Inflammatory macrophage (primary cell): ENCODE measurements around the gene MDP1.

ENCODE experiments used
- DNase-seq, 2 donors: peaks; one replicate each; pipeline ENCODE4 v3.0.0-alpha.2; 2020 to 2022

The MDP1 gene

DNA sequence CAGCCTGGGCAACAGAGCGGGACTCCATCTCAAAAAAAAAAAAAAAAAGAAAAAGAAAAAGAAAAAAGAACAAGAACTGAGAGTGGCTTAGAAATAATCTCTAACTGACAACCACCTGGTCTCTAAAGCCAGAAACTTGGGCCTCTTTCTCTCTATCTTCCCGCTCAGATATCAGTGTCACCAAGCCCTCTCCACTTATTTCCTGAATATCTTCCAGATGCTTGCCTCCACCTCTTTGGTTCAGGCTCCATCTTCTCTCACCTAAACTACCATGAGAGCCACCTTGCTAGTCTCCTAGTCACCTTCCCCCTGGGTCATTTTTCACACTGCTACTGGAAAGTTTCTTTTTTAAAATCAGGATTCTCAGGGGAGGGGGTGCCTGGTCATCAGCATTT lies 18.8 kb downstream of the MDP1 start:
- DNase-seq: no peak

GRCh38 chr14:24196071-24197055 lies 19.5 kb downstream of the MDP1 start:
- DNase-seq: peak; percentile 13 to 44

DNA sequence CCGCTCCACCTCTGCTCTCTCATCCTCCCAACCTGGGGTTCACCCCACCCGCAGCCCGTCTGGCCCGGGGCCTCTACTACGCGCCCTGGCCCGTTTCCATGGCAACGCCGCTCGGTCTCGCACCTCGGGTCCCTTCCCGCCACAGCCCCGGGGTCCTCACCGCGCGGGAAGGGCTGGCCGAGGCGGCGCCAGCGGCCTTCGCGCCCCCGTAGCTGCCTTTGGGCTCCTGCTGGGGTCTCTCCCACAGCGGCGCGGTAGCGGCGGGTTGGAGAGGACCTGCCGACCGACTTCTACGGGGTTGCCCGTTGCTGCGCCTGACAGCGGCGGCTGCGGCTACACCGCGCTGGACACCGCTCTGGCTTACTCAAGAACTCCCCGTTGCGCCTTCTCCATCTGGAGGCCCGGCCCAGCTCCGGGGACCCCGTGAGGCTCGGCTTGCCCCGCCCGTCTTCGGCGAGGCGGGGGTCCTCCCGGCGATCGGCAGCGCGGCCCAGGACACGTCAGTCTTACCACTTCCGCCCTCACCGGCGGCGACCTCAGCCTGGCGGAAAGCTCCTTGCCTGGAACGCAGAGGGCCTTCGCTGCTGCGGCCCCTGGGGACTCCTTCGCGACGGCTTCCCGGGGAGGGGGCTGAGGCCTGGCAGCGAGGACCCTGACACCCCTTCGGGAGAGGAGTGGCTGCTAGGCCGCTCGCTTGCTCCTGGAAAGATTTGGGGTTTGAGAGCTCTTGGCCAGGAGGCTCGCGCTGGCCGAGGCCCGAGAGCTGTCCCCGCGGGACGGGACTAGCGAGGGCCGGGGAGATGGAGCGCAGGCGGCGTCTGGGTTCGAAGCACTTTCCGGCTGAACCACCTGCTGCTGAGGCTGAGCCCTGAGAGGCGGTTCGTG lies 20.4 kb downstream of the MDP1 start, which contains the start of gene TM9SF1:
Gene TM9SF1 (minus strand): TSS at position 256 of the 885 bp plus-strand sequence. CDS start 422 bp downstream, outside the sequence.
- peak; percentile 74 to 88 for DNase-seq

GRCh38 chr14:24194873-24195185 lies 21.0 kb downstream of the MDP1 start:
- no peak for DNase-seq

- peak; percentile 12 to 43 for DNase-seq
These were observed 21.5 kb downstream of the MDP1 start for GRCh38 chr14:24194186-24194872.

- no peak for DNase-seq
These were observed 22.9 kb downstream of the MDP1 start for GRCh38 chr14:24192933-24193332.

DNA sequence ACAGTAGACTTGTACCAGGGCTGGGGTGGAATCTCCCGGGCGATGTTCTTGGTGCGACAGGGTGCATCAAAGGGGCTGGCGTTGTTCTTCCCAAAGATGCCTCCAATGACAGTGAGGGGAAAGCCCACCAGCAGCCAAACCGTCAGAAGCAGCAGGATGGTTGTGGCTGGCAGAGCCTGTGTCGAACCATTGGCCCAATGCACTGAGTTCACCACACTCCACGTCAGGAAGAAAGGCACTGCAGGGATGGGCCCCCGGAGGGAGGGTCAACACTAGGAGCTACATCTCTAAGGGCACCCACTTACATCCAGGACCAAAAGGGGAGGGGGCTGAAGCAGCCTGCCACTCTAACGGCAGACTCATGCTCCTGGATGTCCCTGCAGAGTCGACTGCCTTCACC lies 25.4 kb downstream of the MDP1 start:
- DNase-seq: no peak

- no peak for DNase-seq
These were observed 26.4 kb downstream of the MDP1 start for GRCh38 chr14:24189460-24189859.

- DNase-seq: no peak
These were observed 26.8 kb downstream of the MDP1 start for GRCh38 chr14:24189059-24189375.

DNA sequence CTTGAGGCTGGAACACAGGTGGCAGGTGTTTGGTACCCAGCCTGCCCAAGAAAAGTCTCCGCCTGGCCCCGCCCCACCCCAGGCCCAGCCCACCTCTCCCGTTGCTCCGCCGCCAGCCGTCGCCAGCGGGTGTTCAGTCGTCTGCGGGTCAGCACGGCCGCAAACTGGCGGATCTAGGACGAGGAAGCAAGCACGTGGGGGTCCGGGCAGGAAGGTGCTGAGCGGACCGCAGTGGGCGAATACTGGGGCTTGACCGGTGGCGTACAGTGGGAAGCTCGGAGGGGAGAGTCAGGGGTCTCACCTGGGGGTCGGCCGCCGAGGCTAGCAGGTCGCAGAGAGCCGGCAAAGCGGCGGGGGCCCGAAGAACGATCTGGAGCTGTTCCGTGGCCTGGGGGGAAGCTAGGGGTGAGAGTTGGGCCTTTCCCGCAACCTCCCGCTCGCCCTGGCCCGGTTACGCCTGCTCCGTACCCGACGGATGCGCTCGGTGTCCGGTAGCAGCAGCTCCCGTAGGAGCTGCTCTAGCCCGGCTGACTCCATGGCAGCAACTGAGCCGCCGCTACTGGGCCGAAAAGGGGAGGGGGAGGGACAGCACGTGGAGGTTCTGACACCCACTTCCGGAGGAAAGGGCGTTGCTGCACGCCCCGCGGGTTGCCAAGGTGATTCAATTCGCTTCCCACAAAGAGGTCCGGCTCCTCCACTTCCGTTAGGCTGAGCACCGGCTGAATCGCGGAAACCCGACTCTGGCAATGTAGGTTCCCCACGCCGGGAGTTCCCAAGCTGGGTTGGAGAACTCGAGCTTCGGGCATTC lies 27.4 kb downstream of the MDP1 start, which contains the start of gene IPO4:
Gene IPO4 (minus strand): TSS at position 566 of the 808 bp plus-strand sequence. CDS start 29 bp downstream, at position 537.
- peak; percentile 97 to 98 for DNase-seq

- no peak for DNase-seq
These were observed 28.3 kb downstream of the MDP1 start for GRCh38 chr14:24187539-24187915.

GRCh38 chr14:24186831-24187538 lies 28.9 kb downstream of the MDP1 start:
- DNase-seq: no peak

- no peak for DNase-seq
These were observed 30.1 kb downstream of the MDP1 start for GRCh38 chr14:24185741-24186140.

DNA sequence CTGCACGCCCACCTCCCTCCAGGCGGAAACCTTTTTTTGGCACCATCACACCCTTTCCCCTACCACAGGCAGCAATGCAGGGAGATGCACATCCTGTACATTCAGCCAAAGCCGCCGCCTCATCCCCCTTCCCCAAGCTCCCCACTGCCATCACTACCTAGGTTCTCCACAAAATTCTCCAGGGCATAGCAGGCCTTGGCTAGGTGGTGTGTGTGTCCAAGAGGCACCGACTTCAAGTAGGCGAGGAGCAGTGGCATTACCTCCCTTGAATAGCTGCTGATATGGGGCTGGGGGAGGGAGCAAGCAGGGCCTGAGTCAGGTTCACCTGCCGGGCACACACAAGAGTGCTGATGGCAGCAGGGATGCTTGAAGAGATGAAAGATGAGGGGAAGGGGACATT lies 30.8 kb downstream of the MDP1 start:
- DNase-seq: no peak

DNA sequence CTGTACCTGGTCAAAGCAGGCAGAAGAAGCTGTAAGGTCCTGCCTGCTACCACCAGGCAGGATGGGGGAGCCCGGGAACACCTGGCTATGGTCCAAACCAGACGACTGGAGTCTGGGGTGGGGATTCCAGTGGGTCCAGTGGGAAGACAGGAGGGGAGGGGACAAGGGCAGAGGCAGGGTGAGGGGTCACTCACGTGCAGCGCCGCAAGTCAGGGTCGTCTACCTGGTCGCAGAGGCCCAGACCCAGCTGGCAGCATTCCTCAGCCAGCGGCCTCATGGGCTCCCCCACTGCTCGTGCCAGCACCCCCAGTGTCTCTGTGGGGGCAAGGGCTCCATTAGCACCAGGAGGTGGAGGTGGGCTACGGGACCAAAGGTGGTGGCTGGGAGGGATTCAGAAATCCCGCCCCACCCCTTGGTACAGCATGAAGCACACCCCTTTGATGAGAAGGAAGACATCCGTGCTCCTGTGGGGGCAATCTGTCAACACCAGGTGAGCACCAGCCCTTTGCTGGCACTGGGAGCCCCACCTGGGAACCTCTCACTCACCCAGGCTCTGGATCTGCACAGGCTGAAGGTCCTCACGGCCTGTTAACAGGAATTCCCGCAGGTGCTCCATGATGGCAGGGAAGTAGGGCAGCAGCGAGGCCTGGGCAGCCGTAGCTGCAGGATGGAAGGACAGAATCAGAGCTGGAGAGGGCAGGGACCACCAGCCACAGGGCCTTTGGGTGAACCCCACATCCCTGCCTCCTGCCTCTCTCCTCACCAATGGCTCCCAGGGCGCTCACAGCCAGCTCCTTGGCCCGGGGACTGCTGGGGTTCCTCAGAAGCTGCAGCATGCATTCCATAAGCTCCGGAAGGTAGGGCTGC lies 31.5 kb downstream of the MDP1 start:
- DNase-seq: no peak

DNA sequence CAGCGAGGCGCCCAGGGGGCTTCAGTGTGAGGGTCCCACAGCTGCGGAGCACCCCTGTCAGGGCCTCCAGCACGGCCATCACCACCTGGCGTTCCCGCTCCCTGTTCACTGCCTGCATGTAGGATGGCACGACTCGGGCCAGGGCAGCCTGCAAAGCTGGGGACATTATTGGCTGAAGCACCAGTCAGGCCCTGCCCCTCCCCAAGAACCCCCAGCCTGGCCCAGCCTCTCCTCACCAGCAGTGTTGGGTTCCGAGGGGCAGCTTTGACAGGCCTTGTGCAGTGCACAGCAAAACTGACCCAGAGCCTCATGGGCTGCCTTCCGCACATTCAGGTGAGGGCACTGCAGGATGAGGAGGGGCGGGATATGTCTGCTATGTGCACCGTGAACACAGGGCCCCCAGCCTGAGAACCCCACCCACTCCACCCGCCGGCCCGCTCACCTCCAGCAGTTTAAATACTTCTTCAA lies 32.8 kb downstream of the MDP1 start:
- DNase-seq: no peak

GRCh38 chr14:24182110-24182882 lies 33.6 kb downstream of the MDP1 start:
- no peak for DNase-seq

DNA sequence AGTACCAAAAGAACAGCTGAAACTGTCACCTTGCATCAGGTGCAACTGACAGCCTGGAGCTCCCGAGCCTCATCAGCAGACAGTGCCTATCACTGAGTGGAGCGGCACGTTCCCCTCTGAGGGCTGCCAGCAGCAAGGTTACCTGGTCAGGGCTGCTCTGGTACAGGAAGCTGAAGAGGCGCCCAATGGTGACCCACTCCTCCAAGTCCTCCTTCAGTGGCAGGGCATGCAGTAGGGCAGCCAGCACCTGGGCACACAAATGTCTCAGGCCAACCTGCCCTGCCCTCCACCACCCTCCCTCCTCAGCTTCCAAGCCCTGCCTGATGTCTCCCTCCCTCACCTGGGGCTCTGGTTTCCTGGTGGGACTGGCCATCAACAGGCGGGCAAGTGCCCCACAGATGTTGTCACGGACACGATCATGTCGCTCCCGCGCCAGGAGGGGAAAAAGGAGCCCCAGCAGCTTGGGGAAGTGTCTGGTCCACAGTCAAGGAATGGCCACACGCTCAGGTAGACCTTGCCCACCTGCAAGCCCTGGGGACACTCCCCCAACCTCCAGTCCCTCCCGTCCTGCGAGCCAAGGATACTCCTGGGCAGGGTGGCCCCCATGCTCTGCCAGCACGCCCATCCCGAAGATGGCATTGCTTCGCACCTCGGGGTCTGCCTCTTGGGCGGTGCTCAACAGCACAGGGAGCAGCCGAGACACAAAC lies 34.3 kb downstream of the MDP1 start:
- DNase-seq: no peak
